ENCODE measurements around the gene PABPN1L.
"Not testable (repeated sequence)": the region's sequence is repeated elsewhere in the genome, so short reads cannot be mapped to it uniquely, and the experiment has no call there.

Gene PABPN1L

DNA sequence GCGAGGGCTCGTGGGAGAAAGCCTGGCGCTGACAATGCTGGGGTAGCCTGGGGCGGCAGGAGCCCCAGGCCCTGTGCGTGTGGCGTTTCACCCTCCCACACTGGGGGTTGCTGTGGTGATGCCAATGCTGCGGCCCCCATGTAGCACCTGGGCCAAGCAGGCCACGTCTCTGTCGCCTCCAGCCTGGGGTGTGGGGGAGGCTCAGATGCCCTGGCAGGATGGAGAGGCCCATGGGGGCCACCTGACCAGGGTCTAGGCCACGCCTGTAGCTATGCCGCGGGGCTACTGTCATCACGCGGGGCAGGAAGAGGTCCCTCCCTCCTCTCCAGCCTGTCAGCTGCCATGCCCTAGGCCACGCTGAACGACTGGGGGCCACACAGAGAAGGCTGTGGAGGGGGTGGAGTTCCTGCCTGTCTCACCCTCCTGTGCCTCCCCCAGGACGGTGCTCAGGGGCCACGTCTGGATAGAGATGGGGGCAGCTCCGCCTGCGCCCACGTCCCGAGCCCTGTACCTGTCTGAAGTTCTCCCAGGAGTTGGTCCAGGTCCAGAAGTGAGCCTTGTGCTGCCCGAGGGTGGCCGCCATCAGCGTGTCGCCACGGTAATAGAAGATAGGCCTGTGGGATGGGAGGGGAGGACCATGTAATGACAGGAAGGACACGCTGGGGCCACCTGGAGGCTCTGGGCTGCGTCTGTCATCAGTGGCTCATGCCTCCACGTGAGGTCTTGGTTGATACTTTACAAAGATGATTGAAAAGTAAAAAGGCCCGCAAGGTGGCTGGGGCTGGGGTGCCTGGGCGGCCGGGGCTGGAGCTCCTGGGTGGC, 42.0 kb downstream of the PABPN1L start:
- no peak for DNase-seq

- not testable (repeated sequence) for DNase-seq
Measured at GRCh38 chr16:88823646-88824045, 42.8 kb downstream of the PABPN1L start.

GRCh38 chr16:88822281-88823040, 44.0 kb downstream of the PABPN1L start:
- DNase-seq, result no peak

GRCh38 chr16:88821168-88821850, 45.2 kb downstream of the PABPN1L start:
- DNase-seq, result no peak

DNA sequence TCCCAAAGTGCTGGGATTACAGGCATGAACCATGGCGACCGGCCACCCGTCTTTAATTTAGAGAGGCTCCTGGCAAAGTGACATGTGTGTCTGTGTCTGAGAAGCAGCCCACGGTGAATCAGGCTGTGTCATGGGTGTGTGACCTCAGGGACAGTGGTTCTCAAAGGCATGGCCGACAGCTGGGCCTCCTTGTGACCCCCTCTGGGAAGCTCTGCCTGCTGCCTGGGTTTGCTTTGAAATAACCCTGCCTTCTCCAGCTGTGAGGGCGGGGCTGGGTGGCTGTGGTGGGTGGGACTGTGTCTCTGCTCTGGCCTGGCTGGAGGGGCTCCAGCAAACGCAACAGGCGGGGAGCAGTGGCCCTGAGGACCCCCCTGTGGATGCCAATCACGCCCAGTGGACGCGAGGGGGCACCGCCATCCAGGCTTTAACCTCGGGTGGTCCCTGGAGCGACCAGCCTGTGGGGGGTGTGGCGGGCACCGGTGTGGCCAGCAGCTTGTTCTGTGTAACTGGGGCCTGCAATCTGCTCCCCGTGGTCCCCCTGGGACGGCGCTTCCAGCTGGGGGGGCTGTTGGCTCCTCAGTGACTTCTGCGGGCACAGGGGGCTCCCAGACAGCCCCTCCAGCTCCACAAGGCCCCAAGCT, 46.0 kb downstream of the PABPN1L start:
- DNase-seq, result no peak

DNA sequence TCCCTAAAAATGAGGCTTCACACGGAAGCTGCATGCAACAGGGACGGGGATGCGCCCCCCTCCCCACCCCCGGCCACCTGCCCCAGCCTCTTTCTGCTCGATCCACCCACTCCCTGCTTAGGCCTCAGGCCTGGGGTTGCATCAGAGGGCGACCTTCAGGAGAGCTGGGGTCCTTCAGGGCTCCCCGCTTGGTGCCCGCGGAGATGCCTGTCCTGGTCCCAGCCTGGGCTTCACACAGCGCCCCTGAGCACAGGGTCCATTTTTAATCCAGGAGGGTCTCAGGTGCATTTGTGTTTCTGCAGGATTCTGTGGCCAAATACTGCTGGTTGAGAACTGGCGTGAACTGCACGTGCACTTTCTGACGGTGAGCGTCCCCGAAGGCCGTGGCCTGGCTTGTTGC, 47.3 kb downstream of the PABPN1L start:
- DNase-seq, result no peak

GRCh38 chr16:88818575-88818874, 47.9 kb downstream of the PABPN1L start:
- DNase-seq, result no peak

DNA sequence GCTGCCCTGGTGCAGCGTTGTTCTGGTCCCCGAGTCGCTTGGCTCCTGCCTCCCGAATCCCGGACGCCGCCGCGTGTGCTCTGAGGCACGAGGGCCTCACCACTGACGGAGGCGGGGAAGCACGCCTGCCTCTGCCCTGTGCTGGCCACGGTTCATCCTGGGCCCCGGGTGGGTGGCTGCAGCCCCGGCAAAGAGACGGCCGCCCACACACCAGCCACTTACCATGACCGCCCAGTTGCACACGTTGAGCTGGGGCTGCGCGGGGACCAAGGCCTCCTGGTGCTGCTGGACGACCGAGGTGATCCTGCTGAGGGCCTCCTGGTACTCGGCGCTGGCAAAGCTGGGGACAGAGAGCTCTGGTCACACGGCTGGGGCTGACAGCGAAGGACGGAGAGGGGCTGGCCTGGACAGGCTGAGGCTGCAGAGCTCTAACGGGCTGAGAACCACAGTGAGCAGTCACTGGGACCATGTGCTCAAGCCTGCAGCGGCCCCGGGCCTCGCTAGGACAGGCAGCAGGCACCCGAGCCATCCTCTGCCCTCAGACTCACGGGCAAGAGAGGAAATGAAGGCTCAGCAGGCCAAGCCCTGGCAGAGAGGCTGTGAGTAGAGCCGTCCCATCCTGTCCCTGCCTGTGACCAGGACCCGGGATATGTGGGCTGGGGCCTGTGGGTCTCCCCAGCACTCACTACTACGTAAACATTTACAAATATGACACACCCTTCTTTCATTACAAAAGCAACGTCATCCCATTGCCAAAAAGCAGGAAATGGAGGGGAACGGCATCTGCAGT, 48.5 kb downstream of the PABPN1L start:
- DNase-seq, result no peak

GRCh38 chr16:88816736-88817535, 49.5 kb downstream of the PABPN1L start:
- DNase-seq, result no peak

DNA sequence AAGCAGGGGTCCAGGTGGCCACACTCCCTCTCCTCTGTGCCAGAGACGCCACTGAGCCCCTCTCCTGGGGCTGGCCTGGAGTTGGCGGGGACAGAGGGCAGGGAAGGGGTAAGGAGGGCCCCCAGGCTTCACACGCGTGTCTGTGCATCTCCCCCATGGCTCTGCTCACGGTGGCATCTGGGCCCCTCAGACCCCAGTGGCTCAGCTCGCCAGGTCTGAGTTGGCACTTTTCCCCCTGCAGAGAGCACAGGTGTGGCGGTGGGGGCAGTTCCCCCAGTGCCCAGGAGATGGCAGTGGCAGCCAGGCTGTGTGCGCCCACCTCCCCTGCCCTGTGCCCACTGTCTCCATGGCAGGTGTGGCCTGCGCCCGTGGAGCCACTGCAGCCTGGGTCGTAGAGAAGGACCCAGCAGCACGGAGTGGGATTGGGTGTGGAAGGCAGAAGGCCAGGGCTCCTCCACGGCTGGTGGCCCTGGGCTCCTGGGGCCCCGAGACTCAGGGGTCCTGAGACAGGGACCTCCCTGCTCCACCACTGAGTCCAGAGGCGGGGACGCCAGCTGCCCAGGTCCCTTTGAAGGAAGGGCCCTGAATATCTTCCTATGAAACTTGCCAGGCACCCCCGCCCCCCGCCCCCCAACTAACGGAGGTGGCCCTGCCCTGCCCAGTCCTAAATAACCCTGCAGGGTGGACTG, 50.4 kb downstream of the PABPN1L start:
- DNase-seq, result peak; percentile 20

GRCh38 chr16:88815227-88815626, 51.2 kb downstream of the PABPN1L start:
- no peak for DNase-seq

DNA sequence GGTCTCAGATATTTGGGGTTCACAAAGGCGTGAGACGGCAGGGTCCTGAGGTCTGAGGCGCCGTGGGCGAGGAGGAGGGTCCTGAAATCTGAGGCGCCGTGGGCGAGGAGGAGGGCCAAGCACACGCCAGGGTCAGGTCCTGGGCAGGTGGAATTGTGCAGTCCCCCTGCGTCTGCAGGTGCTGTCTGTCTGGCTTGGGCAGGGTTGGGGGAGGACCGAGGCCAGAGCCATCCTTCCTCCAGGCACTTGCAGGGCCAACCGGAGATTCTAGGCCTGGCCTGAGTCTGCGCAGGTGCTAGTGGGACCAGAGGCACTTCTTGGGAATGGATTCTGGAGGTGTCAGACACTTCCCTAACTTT, 52.3 kb downstream of the PABPN1L start:
- DNase-seq, result no peak

Measured in NCI-H1694 (cell line).